Measurements from ENCODE around the gene SPATA3. TPM values are rescaled to one million over a fixed set of nuclear protein-coding genes. Genes with fewer than 3 reads are reported as not detected.

The SPATA3 gene
- total RNA-seq, 1 donor from 2014 or later = not detected

GRCh38 chr2:231052494-231053451 lies 56.9 kb downstream of the SPATA3 start:
- peak; percentile 37 for FAIRE-seq
- Histone ChIP-seq H3K27me3 (ENCODE audit: insufficient read depth, low read length) (peaks cover 13% of the 10 kb centered on the region), H3K4me3 (ENCODE audit: insufficient read depth, low read depth, low read length) (peak overlapping the region; percentile 58), H3K9me3 (ENCODE audit: insufficient read depth, low read depth, low read length) (no peaks in the 10 kb centered on the region), H3K9ac (ENCODE audit: low read length) (peak overlapping the region; percentile 54), H3K4me2 (ENCODE audit: low read length) (peak overlapping the region; percentile 95), H3K27ac (ENCODE audit: low read depth, low read length) (no peak overlapping the region), H4K20me1 (ENCODE audit: insufficient read depth, low read length) (peaks cover 7% of the 10 kb centered on the region), H3K36me3 (ENCODE audit: insufficient read depth, low read length) (no peaks in the 10 kb centered on the region), H2AFZ (ENCODE audit: low read depth, low read length) (peak overlapping the region; percentile 93), H3K79me2 (ENCODE audit: insufficient read depth, low read length) (peaks cover 13% of the 10 kb centered on the region), H3K4me1 (ENCODE audit: insufficient read depth, low read length) (peaks cover 4% of the 10 kb centered on the region)
- peak overlapping the region; percentile 78 for H3K4me3 Mint-ChIP-seq (ENCODE audit: unreplicated experiment)
- DNase-seq (ENCODE audit: low read depth) = peak; percentile 57
- peaks cover 1% of the 10 kb centered on the region for H3K36me3 Mint-ChIP-seq (ENCODE audit: low read depth, unreplicated experiment)
- peaks cover 2% of the 10 kb centered on the region for H3K4me1 Mint-ChIP-seq (ENCODE audit: low read depth, unreplicated experiment)
- TF ChIP-seq CTCF (IDR thresholded peaks at IDR 0.05; ENCODE audit: insufficient read depth, low read depth, low read length) (peak; percentile 60), EZH2 (IDR thresholded peaks at IDR 0.05; ENCODE audit: insufficient read depth, low read length) (no peak)
- peaks cover 24% of the 10 kb centered on the region for H3K27me3 Mint-ChIP-seq (ENCODE audit: low read depth, unreplicated experiment)
- H3K9me3 Mint-ChIP-seq (ENCODE audit: unreplicated experiment) = no peaks in the 10 kb centered on the region
- H3K27ac Mint-ChIP-seq (ENCODE audit: unreplicated experiment) = peak overlapping the region; percentile 62

DNA sequence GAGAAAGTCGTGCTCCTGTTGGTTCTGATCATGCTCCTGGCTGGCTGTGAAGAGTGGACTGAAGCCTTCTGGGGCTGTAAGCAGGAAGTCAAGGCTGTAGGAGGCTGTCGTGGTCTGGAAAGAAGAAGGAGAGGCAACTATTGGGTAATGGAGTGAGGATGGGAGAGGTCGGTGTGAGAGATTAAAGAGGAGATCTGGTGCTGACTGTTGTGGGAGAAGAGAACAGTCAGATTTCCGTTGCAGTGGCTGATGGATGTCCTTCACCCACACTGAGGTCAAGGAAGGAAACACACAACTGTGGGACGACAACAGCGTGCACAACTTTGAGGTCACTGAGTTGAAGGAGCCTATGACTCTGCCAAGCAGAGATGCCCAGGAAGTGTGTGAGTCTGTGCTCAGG lies 57.9 kb downstream of the SPATA3 start:
- Mint-ChIP-seq H3K4me3 (ENCODE audit: unreplicated experiment) (peak overlapping the region; percentile 28), H3K36me3 (ENCODE audit: low read depth, unreplicated experiment) (peaks cover 1% of the 10 kb centered on the region), H3K4me1 (ENCODE audit: low read depth, unreplicated experiment) (peaks cover 12% of the 10 kb centered on the region), H3K27ac (ENCODE audit: unreplicated experiment) (peak overlapping the region; percentile 20), H3K27me3 (ENCODE audit: low read depth, unreplicated experiment) (peaks cover 20% of the 10 kb centered on the region), H3K9me3 (ENCODE audit: unreplicated experiment) (no peaks in the 10 kb centered on the region)
- Histone ChIP-seq H4K20me1 (ENCODE audit: insufficient read depth, low read length) (peaks cover 18% of the 10 kb centered on the region), H3K27ac (ENCODE audit: low read depth, low read length) (no peak overlapping the region), H3K4me2 (ENCODE audit: low read length) (no peak overlapping the region), H3K27me3 (ENCODE audit: insufficient read depth, low read length) (peaks cover 9% of the 10 kb centered on the region), H2AFZ (ENCODE audit: low read depth, low read length) (no peak overlapping the region), H3K4me1 (ENCODE audit: insufficient read depth, low read length) (peaks cover 12% of the 10 kb centered on the region), H3K9ac (ENCODE audit: low read length) (no peak overlapping the region), H3K4me3 (ENCODE audit: insufficient read depth, low read depth, low read length) (no peak overlapping the region), H3K9me3 (ENCODE audit: insufficient read depth, low read depth, low read length) (no peaks in the 10 kb centered on the region), H3K79me2 (ENCODE audit: insufficient read depth, low read length) (peaks cover 23% of the 10 kb centered on the region), H3K36me3 (ENCODE audit: insufficient read depth, low read length) (no peaks in the 10 kb centered on the region)
- no peak for FAIRE-seq
- DNase-seq (ENCODE audit: low read depth) = no peak
- no peak for TF ChIP-seq CTCF (IDR thresholded peaks at IDR 0.05; ENCODE audit: insufficient read depth, low read depth, low read length)
- TF ChIP-seq EZH2 (IDR thresholded peaks at IDR 0.05; ENCODE audit: insufficient read depth, low read length) = no peak

All from astrocyte (in vitro differentiated cells and primary cell).